ENCODE results near the gene TSPO.

TSPO gene

DNA sequence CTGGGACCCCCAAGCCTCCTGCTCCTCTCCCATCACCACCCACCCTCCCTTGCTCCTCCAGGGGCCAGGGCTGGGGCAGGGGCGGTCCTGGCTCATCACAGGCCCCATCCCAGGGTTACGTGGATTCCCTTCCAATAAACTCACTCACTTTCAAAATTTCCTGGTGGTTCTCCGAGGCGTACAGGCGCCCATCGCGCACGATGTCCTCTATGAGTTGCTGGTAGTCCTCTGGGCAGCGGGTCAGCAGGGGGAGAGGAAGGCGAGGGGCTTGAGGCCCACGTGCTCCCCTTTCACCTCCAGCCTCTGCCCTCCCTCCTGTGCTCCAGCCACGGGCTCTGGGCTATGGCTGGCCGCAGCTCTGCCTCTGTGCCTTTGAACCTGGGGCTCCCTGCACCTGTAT, 56.0 kb downstream of the TSPO start:
- TF ChIP-seq, protein P1, sequence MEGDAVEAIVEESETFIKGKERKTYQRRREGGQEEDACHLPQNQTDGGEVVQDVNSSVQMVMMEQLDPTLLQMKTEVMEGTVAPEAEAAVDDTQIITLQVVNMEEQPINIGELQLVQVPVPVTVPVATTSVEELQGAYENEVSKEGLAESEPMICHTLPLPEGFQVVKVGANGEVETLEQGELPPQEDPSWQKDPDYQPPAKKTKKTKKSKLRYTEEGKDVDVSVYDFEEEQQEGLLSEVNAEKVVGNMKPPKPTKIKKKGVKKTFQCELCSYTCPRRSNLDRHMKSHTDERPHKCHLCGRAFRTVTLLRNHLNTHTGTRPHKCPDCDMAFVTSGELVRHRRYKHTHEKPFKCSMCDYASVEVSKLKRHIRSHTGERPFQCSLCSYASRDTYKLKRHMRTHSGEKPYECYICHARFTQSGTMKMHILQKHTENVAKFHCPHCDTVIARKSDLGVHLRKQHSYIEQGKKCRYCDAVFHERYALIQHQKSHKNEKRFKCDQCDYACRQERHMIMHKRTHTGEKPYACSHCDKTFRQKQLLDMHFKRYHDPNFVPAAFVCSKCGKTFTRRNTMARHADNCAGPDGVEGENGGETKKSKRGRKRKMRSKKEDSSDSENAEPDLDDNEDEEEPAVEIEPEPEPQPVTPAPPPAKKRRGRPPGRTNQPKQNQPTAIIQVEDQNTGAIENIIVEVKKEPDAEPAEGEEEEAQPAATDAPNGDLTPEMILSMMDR (IDR thresholded peaks at IDR 0.05): no peak
- Histone ChIP-seq H3K27ac (no peak overlapping the region), H3K27me3 (peaks cover 12% of the 10 kb centered on the region), H3K9me3 (no peaks in the 10 kb centered on the region), H3K4me3 (ENCODE audit: low read depth in 1 of 2, low read length in 1 of 2) (no peak overlapping the region), H3K4me1 (ENCODE audit: control insufficient read depth in 1 of 2, insufficient read depth in 1 of 2, low read depth in 1 of 2, low read length in 1 of 2) (no peaks in the 10 kb centered on the region), H3K36me3 (no peaks in the 10 kb centered on the region)

DNA sequence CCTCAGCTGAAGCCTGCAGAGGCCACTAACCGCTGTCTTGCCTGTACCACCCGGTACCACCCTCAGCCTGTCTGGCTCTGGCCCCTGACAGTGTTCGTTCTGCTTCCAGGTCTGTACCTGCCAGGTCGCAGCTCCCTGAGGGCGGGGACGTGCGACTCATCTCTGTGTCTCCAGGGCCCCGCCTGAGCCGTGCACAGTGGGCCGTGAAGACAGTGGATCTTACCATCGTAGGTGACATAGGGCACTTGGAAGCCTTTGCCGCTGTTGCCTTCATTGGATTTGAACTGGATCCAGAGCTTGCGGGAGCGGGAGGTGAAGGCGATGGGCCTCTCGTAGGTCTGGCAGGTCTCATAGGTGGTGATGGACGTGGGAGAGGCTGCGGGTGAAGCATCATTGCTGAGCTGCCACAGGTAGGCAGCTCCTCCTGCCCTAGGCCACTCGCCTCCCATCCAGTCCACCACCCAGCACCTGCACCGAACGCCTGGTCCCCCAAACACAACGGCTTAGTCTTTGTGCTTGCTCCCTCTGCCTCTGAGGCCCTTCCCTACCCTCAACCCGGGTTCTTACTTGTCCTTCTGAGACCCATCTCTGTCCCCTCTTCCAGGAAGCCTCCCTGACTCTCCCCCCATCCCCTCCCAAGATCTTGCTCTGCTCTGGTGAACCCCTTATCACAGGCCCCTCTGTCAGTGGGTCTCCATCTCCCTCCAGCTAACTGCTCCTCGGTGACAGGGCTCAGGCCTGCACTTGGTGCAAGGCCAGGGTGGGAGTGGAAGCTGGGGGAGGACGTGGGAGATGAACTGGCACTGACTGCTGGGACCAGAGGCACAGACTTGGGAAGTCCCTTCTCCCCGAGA, 56.7 kb downstream of the TSPO start:
- H3K9me3 ChIP-seq: no peaks in the 10 kb centered on the region
- H3K27me3 ChIP-seq: peaks cover 12% of the 10 kb centered on the region
- H3K4me1 ChIP-seq (ENCODE audit: control insufficient read depth in 1 of 2, insufficient read depth in 1 of 2, low read depth in 1 of 2, low read length in 1 of 2): no peaks in the 10 kb centered on the region
- no peak overlapping the region for H3K4me3 ChIP-seq (ENCODE audit: low read depth in 1 of 2, low read length in 1 of 2)
- no peak overlapping the region for H3K27ac ChIP-seq
- H3K36me3 ChIP-seq: no peaks in the 10 kb centered on the region
- TF ChIP-seq, protein P1 (IDR thresholded peaks at IDR 0.05): no peak

DNA sequence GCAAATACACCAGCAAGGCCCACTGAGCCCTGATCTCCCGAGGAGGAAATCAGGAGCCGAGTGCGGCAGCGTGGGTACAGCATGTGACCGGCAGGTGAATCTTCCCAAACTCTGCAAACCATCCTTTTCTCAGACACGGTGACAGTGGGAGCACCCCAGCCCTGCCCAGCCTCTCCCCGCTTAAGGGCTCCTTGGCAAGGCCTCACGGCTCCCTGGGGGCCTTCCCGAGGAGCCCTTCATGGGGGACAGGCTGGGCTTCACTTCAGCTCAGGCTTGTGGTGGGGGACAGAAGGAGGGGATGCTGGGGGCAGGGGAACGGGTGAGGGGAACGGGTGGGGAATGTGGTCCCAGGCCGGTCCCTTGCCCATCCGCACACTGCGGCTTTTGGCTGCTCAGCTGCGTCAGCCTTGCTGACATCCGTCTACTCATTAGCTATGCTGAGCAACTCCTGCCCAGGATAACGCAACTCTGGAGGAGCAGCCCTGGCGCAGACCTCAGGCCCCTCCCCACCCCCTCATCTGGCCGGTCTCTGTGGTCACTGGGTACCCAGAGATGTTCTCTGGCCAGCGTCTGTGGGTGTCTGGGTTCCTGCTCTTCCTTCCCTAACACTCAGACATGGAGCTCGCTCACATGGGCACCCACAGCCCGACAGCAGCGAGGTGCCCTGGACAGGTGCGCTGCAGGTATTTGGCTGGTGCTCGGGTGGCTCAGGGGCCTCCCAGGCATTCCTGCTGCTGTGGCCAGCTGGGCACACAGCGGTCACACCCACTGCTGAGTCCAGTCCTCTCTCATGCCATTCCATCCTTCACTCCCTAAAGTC, 57.6 kb downstream of the TSPO start:
- no peaks in the 10 kb centered on the region for H3K36me3 ChIP-seq
- TF ChIP-seq, protein P1 (IDR thresholded peaks at IDR 0.05): no peak
- H3K27me3 ChIP-seq: peaks cover 12% of the 10 kb centered on the region
- H3K9me3 ChIP-seq: no peaks in the 10 kb centered on the region
- H3K27ac ChIP-seq: no peak overlapping the region
- H3K4me3 ChIP-seq (ENCODE audit: low read depth in 1 of 2, low read length in 1 of 2): no peak overlapping the region
- H3K4me1 ChIP-seq (ENCODE audit: control insufficient read depth in 1 of 2, insufficient read depth in 1 of 2, low read depth in 1 of 2, low read length in 1 of 2): no peaks in the 10 kb centered on the region

DNA sequence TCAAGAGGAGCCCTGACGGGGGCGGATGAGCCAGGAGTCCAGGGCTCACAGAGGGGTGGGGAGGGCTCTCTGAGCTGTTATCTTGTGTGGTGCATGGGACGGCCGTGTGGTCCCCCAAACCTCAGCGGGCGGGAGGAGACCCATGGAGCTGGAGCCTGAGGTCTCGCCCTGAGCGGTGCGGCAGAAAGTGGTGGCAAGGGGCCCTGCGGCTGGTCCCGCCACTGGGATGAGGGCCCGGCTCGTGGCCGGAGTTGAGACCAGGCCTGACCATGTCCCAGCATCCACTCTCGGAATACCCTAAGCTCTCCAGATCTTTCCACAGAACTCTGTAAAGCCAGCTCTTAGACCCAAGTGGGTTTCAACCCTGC, 58.1 kb downstream of the TSPO start:
- Histone ChIP-seq H3K4me1 (ENCODE audit: control insufficient read depth in 1 of 2, insufficient read depth in 1 of 2, low read depth in 1 of 2, low read length in 1 of 2) (no peaks in the 10 kb centered on the region), H3K27ac (no peak overlapping the region), H3K36me3 (no peaks in the 10 kb centered on the region), H3K9me3 (no peaks in the 10 kb centered on the region), H3K27me3 (peaks cover 12% of the 10 kb centered on the region), H3K4me3 (ENCODE audit: low read depth in 1 of 2, low read length in 1 of 2) (no peak overlapping the region)
- TF ChIP-seq, protein P1 (IDR thresholded peaks at IDR 0.05): no peak

DNA sequence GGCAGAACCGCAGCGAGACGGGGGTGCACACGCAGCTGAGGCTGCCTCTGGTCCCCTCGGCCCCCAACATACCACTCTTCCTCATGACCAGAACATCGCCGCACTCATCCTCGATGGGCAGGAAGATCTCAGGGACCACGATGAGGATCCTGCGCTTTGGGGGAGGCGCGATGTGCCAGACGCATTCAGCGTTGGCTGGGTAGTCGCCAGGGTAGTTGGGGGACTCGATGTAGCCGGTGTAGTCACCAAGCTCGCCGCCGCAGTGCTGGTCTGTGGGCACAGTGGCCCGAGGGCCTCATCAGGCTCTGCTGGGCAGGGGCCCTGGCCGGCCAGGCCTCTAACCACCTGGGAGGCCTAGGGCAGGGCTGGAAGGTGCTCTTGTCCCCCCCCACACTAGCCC, 58.6 kb downstream of the TSPO start:
- Histone ChIP-seq H3K4me1 (ENCODE audit: control insufficient read depth in 1 of 2, insufficient read depth in 1 of 2, low read depth in 1 of 2, low read length in 1 of 2) (no peaks in the 10 kb centered on the region), H3K9me3 (no peaks in the 10 kb centered on the region), H3K27me3 (peaks cover 12% of the 10 kb centered on the region), H3K27ac (no peak overlapping the region), H3K36me3 (no peaks in the 10 kb centered on the region), H3K4me3 (ENCODE audit: low read depth in 1 of 2, low read length in 1 of 2) (no peak overlapping the region)
- TF ChIP-seq, protein P1 (IDR thresholded peaks at IDR 0.05): no peak

Measured in neutrophil (primary cell).